Activated CD8-positive, alpha-beta memory T cell treated with anti-CD3 and anti-CD28 coated beads, Interleukin-2, amount 50 U/mL, for 4 hours (primary cell): ENCODE results near the gene DDC.

Experiments used
- DNase-seq: peaks from one replicate; pipeline ENCODE4 v3.0.0-alpha.2; 2020

The DDC gene, protein sequence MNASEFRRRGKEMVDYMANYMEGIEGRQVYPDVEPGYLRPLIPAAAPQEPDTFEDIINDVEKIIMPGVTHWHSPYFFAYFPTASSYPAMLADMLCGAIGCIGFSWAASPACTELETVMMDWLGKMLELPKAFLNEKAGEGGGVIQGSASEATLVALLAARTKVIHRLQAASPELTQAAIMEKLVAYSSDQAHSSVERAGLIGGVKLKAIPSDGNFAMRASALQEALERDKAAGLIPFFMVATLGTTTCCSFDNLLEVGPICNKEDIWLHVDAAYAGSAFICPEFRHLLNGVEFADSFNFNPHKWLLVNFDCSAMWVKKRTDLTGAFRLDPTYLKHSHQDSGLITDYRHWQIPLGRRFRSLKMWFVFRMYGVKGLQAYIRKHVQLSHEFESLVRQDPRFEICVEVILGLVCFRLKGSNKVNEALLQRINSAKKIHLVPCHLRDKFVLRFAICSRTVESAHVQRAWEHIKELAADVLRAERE

DNA sequence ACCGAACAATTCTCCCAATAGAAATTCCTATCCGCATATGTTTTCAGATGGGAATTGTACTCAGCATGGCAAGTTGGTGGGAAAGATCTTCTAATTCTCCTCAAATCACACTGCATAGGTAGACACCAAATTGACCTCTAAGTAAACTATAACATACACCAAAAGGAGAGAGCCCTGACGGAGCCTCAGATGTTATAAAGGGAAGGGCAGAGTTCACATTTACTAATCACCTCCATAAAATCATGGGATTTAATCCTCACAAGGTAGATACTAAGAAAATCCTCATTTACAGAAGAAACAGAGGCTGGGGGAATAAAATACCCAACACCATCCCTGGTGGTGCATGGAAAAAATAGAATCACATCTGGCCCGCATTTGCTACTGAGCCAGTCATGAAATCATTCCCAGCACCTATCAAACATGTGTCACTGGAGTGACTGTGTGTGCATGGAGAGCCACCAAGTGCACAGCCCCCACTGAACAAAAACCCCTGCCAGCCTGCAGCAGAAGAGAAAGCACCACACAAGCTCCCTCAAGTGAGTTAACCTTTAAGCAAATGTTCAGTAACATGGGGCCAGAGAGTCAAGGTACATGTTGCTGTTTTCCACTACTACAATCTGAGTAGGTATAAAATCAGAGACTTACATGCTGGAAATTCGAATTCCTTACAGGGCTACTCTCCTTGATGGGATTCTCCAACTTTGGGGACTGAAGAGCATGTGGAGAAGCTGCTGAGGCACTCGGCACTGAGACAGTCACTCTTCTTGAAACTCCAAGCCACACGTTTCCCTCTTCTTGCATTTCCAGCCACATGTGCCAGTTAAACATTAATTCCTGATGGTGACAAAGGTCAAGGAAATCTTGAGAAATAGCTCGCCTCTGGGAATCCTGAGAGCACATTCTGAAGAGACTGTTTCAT, at the start of gene DDC:
Gene DDC (minus strand): TSS at position 766 of the 919 bp plus-strand sequence. CDS start 21,320 bp downstream, outside the sequence.
- no peak for DNase-seq

GRCh38 chr7:50613473-50613872, 48.3 kb upstream of the DDC start:
- DNase-seq: no peak

- DNase-seq: no peak
Measured at GRCh38 chr7:50612704-50613103, 47.5 kb upstream of the DDC start.

DNA sequence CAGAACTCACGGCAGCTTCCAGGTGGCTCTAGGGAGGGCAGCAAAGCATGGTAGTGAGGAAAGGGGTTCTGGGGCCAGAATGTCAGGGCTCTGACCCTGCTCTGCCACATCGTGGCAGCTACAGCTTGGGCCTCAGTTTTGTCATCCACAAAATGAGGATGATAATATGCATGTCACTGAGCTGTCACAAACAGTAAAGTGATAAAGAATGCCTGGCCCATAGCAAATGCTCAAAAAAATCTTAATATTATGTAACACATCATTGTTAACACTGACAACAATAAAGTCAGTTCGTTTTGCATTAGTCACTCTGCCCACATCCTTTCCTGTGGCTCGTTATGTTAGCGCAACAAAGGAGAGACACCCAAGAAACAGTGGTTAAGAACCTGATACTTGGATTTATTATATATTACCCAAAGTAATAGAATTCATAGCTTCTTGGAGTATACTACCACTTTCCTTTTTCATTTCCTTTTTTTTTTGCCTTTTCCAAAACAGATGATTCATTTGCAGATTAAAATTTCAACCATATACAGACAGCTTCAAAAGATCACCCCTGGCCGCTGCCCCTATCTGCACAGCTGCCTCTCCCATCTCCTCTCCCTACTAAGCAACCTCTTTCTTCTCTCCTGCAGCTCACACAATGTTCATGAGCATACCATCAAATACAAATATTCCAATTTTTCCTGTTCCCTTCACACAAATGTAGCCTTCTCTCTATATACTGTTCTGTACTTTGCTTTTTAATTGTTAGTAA, 45.5 kb upstream of the DDC start:
- DNase-seq: peak; percentile 35

DNA sequence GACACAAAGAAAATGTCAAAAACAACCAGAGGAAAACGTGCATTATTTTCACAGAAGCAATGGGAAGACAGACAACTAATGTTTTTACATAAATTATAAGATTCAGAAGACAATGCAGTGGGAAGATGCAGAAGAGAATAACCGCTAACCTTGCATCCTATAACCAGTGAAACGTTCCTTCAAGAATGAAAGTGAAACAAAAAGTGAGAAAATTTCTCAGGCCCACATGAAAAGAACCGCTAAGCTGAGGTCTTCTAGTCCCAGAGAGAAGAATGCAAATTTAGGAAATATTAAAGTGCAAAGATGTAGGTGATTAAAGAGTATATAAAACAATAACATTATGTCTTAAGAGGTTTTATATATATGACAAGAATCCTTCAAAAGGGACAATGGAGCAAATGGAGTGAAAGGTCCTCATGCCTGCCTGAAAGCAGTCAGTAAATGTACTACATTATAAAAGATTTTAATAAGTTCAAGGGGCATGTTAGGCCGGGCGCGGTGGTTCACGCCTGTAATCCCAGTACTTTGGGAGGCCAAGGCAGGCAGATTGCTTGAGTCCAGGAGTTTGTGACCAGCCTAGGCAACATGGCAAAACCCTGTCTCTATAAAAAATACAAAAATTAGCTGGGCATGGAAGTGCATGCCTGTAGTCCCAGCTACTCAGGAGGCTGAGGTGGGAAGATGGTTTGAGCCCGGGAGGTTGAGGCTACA, 43.1 kb upstream of the DDC start:
- DNase-seq: no peak

DNA sequence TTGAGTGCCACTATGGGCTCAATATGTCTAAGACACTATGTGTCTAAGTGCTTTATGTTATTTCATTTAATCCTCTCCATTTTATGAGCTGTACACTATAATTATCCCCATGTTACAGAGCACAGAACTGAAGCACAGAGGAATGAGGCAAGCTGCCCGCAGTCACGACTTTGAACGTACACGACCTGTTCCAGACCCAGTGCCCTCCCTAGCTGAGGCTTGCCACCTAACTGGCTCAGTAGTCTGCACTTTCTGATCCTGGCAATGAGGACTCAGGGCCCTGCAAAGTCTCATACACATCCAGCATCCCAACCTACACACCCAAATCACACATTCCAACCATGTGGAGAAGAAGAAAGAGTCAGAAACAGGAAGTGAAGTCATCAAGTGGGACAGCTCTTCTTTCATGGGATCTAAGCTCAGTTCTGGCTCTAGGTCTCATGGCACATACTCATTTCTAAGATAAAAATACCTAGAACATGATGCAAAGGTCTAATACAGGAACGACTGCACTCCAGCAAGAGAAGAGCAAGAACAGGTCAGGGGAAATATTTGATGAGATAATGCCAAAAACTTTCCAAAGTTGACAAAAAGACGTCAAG, 42.4 kb upstream of the DDC start:
- DNase-seq: no peak

- no peak for DNase-seq
Measured at GRCh38 chr7:50605059-50605458, 39.9 kb upstream of the DDC start.

DNA sequence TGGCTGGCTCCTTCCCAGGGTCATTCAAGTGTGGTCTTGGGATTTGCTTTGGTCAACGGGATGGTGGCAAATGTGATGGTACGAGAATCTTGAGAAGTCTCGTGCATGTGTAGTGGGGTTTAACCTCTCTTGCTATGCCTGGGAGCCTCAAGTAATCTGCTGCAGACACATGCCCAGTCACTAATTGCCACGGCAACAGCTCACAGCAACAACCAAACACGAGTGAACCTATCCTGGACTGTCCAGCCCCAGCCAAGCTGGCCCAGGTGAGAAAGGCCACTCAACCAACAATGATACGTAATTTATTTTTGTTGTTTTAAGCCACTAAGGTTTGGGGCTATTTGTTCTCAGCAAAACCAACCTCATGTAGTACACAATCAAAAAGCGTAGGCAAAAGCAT, 38.1 kb upstream of the DDC start:
- DNase-seq: no peak

DNA sequence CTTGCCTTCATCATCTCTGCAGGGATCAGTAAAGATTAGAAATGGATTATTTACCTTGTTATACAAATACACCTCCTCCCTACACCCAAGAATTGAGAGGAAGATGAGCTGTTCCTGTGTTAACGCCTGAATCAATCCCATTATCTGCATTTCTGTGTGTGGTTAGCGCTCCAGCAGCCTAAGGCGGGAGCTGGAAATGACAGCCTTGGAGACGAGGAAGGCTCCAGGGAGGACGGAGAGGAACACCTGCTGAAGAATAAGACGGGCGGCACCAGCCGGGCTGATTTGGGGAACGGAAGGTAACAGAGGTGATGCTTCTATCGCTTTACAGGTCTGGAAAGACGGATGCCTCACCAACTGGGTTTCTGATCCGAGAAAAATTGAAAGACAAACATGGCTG, 34.2 kb upstream of the DDC start:
- DNase-seq: no peak

- DNase-seq: no peak
Measured at GRCh38 chr7:50598460-50599343, 33.5 kb upstream of the DDC start.

DNA sequence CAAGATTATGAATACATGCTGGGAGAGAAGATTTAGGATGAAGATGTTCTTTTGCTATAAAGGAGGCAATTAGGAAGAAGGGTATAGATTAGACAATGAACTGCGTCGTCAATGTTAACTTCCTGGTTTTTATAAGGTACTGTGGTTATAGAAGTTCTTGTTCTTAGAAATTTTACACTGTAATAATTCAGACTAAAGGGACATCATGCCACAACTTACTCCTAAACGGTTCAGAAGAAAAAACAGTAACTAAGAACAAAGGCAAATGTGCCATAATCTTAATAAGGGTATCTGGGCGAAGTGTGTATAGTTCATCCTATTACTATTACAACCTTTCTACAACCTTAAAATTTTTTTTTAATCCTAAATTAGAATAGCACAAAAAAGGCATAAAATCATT, 31.3 kb upstream of the DDC start:
- no peak for DNase-seq

GRCh38 chr7:50595491-50596102, 30.4 kb upstream of the DDC start:
- no peak for DNase-seq

- DNase-seq: no peak
Measured at GRCh38 chr7:50594734-50595485, 29.7 kb upstream of the DDC start.

GRCh38 chr7:50594136-50594535, 28.9 kb upstream of the DDC start:
- DNase-seq: no peak

- no peak for DNase-seq
Measured at GRCh38 chr7:50592940-50593339, 27.7 kb upstream of the DDC start.

GRCh38 chr7:50591480-50592438, 26.6 kb upstream of the DDC start:
- DNase-seq: no peak

DNA sequence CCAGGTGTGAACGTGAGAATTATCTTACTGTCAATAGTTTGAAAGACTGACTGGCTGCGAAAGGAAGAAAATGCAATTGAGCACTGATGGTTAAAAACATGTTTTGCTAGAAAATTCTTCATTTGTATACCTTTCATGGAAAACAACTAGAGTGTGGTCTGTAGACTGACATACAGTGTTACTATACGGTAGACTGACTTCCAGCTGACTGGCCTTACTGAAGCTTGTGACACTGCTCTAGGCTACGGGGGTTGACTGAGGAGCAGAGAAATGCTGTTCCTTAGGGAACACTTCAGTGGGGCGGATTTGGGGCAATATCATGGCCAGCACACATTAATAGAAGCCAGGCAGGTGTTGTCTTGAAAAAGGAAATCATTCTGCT, 25.9 kb upstream of the DDC start:
- no peak for DNase-seq

- no peak for DNase-seq
Measured at GRCh38 chr7:50590535-50590934, 25.3 kb upstream of the DDC start.
